PC-3 (cell line): ENCODE data around the gene PLD4. TPM values are rescaled to one million over a fixed set of nuclear protein-coding genes. Genes with fewer than 3 reads are reported as not detected.
"Not testable (repeated sequence)": the region's sequence is repeated elsewhere in the genome, so short reads cannot be mapped to it uniquely, and the experiment has no call there.

Experiments
- ATAC-seq: fragments of 200-7000 bp; cut with Tn5 transposase; 2 replicates; pipeline ENCODE4 v1.9.1; 2020; ENCODE audit warnings: mild to moderate bottlenecking, moderate library complexity
- BruUV-seq: library from RNA; stranded (reverse); fragments of 400-500 nt; replicated peaks from 2 replicates; lab custom pipeline; 2021; lab: Mats Ljungman, UMichigan
- CTCF ChIA-PET: fragments of 300-600 bp; sonication (Branson Sonifier 250); formaldehyde crosslinking; loops from one replicate; lab custom pipeline; 2022; ENCODE audit warnings: antibody characterized with exemption; lab: Charles Lee
- POLR2A ChIA-PET: fragments of 300-600 bp; sonication (Branson Sonifier 250); formaldehyde crosslinking; loops from one replicate; lab custom pipeline; 2022; ENCODE audit warnings: antibody characterized with exemption; ENCODE audit not compliant: unreplicated experiment; lab: Charles Lee
- DNase-seq: peaks from one replicate; pipeline ENCODE4 v3.0.0-alpha.2; 2015
- H2AFZ ChIP-seq: fragments of 300-600 bp; sonication (generic); 2 replicates; pipeline ENCODE4 v1.6.0; 2016; ENCODE audit warnings: antibody characterized with exemption, low read length
- H3F3A ChIP-seq: fragments of 300-600 bp; sonication (generic); one replicate; pipeline ENCODE4 v1.6.0; 2017; ENCODE audit warnings: antibody characterized with exemption, low read length, control low read depth, mild to moderate bottlenecking; ENCODE audit not compliant: unreplicated experiment
- H3K27ac ChIP-seq: fragments of 300-600 bp; sonication (generic); 2 replicates; pipeline ENCODE4 v1.5.1; 2016; ENCODE audit warnings: mild to moderate bottlenecking, low read length
- H3K27me3 ChIP-seq: fragments of 300-600 bp; sonication (generic); 2 replicates; pipeline ENCODE4 v1.6.1; 2016; ENCODE audit warnings: low read length, mixed read lengths
- H3K36me3 ChIP-seq: fragments of 300-600 bp; sonication (generic); 2 replicates; pipeline ENCODE4 v1.6.1; 2016; ENCODE audit warnings: low read depth, mixed run types, low read length, mixed read lengths
- H3K4me1 ChIP-seq: fragments of 300-600 bp; sonication (generic); 2 replicates; pipeline ENCODE4 v1.5.1; 2016; ENCODE audit warnings: low read length; ENCODE audit not compliant: insufficient read depth
- H3K4me2 ChIP-seq: fragments of 300-600 bp; sonication (generic); 2 replicates; pipeline ENCODE4 v1.6.0; 2016; ENCODE audit warnings: low read length
- H3K4me3 ChIP-seq: fragments of 300-600 bp; sonication (generic); 2 replicates; pipeline ENCODE4 v1.5.1; 2016; ENCODE audit warnings: mild to moderate bottlenecking, low read length, mixed read lengths
- H3K79me2 ChIP-seq: fragments of 300-600 bp; sonication (generic); 2 replicates; pipeline ENCODE4 v1.6.1; 2017; ENCODE audit warnings: low read length, mixed read lengths
- H3K9ac ChIP-seq: fragments of 300-600 bp; sonication (generic); 2 replicates; pipeline ENCODE4 v1.6.0; 2016; ENCODE audit warnings: mild to moderate bottlenecking, low read length
- H3K9me2 ChIP-seq: fragments of 300-600 bp; sonication (generic); replicated peaks from 2 replicates; pipeline ENCODE4 v1.6.1; 2016; ENCODE audit warnings: mixed run types, low read length, mixed read lengths
- H3K9me3 ChIP-seq: fragments of 300-600 bp; sonication (generic); 2 replicates; pipeline ENCODE4 v1.6.1; 2016; ENCODE audit warnings: low read length, mixed read lengths
- H4K20me1 ChIP-seq: fragments of 300-600 bp; sonication (generic); 2 replicates; pipeline ENCODE4 v1.6.1; 2016; ENCODE audit warnings: low read length, mixed read lengths
- CTCF ChIP-seq: fragments of 300-600 bp; sonication (generic); conservative IDR thresholded peaks from 2 replicates; pipeline ENCODE4 v1.5.1; 2017; ENCODE audit warnings: antibody characterized with exemption, low read depth, mild to moderate bottlenecking, low read length
- EZH2 ChIP-seq: fragments of 300-600 bp; sonication (generic); IDR thresholded peaks from one replicate; pipeline ENCODE4 v1.6.1; 2017; ENCODE audit warnings: antibody characterized with exemption, mild to moderate bottlenecking, low read length; ENCODE audit not compliant: unreplicated experiment
- EZH2phosphoT487 ChIP-seq: fragments of 300-600 bp; sonication (generic); IDR thresholded peaks from 2 replicates; pipeline ENCODE4 v1.6.1; 2018; ENCODE audit warnings: mild to moderate bottlenecking, antibody characterized with exemption, low read length, borderline replicate concordance
- intact Hi-C: fragments of 100-400 bp; cut with micrococcal nuclease; formaldehyde crosslinking; loops from 2 replicates; pipeline ENCODE4 v1.9.0; 2023
- total RNA-seq: library from RNA; depleted of rRNA; stranded (reverse); fragments of >200 nt; gene quantifications from 2 replicates; pipeline ENCODE4 v1.2.3, GENCODE V29; 2014

Gene PLD4
- total RNA-seq, 1 experiment from 2014 or later, result 0.04 TPM

GRCh38 chr14:104882991-104883660, 41.6 kb upstream of the PLD4 start:
- Histone ChIP-seq H2AFZ (no peak overlapping the region), H3K36me3 (peaks cover 11% of the 10 kb centered on the region; the same call in 1 of the 2 replicates), H3K9me3 (no peaks in the 10 kb centered on the region), H3K79me2 (no peaks in the 10 kb centered on the region), H4K20me1 (no peaks in the 10 kb centered on the region), H3F3A (no peaks in the 10 kb centered on the region), H3K4me2 (no peak overlapping the region), H3K4me1 (peaks cover 3% of the 10 kb centered on the region; the same call in 1 of the 2 replicates), H3K27ac (no peak overlapping the region), H3K9ac (no peak overlapping the region), H3K9me2 (no peaks in the 10 kb centered on the region), H3K4me3 (no peak overlapping the region), H3K27me3 (no peaks in the 10 kb centered on the region)
- no peak for DNase-seq
- intact Hi-C loops, result no loop called here
- ATAC-seq, result no peak
- ChIA-PET CTCF (no interaction called here), POLR2A (no interaction called here)
- TF ChIP-seq EZH2, result no peak
- TF ChIP-seq EZH2phosphoT487, result no peak
- no peak for TF ChIP-seq CTCF
- no TSS peak for BruUV-seq

GRCh38 chr14:104883681-104884361, 40.9 kb upstream of the PLD4 start:
- Histone ChIP-seq H3K79me2 (no peaks in the 10 kb centered on the region), H3K36me3 (peaks cover 12% of the 10 kb centered on the region; the same call in 1 of the 2 replicates), H3K27me3 (no peaks in the 10 kb centered on the region), H3K4me2 (no peak overlapping the region), H3K4me1 (peaks cover 3% of the 10 kb centered on the region; the same call in 1 of the 2 replicates), H3K4me3 (no peak overlapping the region), H3K9me2 (no peaks in the 10 kb centered on the region), H3K9ac (no peak overlapping the region), H3K9me3 (no peaks in the 10 kb centered on the region), H2AFZ (no peak overlapping the region), H3F3A (no peaks in the 10 kb centered on the region), H4K20me1 (no peaks in the 10 kb centered on the region), H3K27ac (no peak overlapping the region)
- intact Hi-C loops, result no loop called here
- no TSS peak for BruUV-seq
- TF ChIP-seq CTCF (no peak), EZH2phosphoT487 (no peak)
- ChIA-PET POLR2A (no interaction called here), CTCF (no interaction called here)
- DNase-seq, result no peak
- ATAC-seq, result no peak

GRCh38 chr14:104884381-104884780, 40.3 kb upstream of the PLD4 start:
- CTCF ChIA-PET, H3K4me2 ChIP-seq, H3K9me2 ChIP-seq, H4K20me1 ChIP-seq, H3K4me1 ChIP-seq, intact Hi-C loops, BruUV-seq, H3F3A ChIP-seq, H3K27me3 ChIP-seq, H3K27ac ChIP-seq, H2AFZ ChIP-seq, DNase-seq, H3K9me3 ChIP-seq, H3K9ac ChIP-seq, H3K4me3 ChIP-seq, H3K79me2 ChIP-seq, ATAC-seq, POLR2A ChIA-PET: not testable (repeated sequence)
- peaks cover 18% of the 10 kb centered on the region; the same call in 1 of the 2 replicates for H3K36me3 ChIP-seq
